ENCODE data around the gene ASPM.

DNA sequence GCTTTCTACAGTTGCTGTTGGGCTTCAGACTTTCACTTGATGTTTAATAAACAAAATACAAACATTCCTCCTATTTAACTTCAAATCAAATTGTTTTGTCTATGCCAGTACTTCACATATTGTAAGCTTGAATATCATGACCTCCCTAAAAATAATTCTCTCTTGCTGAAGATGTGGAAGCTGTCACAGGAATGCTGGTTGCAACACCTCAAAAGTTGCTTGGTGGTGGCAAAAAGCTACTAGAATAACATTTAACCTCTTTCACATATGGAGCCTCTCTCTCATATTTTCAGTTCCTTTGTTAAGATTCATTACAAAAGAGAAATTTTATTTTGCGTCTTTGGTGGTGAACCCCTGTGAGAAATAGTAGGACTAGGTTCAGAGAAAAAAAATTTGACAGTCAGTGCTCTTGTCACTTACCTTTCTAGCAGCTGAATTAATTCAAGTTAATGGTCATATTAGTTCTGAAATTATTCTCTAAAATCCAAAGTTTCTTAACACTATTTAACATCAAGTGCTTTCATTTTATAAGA is 53.9 kb downstream of the ASPM start:
- TF ChIP-seq, protein P1, sequence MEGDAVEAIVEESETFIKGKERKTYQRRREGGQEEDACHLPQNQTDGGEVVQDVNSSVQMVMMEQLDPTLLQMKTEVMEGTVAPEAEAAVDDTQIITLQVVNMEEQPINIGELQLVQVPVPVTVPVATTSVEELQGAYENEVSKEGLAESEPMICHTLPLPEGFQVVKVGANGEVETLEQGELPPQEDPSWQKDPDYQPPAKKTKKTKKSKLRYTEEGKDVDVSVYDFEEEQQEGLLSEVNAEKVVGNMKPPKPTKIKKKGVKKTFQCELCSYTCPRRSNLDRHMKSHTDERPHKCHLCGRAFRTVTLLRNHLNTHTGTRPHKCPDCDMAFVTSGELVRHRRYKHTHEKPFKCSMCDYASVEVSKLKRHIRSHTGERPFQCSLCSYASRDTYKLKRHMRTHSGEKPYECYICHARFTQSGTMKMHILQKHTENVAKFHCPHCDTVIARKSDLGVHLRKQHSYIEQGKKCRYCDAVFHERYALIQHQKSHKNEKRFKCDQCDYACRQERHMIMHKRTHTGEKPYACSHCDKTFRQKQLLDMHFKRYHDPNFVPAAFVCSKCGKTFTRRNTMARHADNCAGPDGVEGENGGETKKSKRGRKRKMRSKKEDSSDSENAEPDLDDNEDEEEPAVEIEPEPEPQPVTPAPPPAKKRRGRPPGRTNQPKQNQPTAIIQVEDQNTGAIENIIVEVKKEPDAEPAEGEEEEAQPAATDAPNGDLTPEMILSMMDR (conservative IDR thresholded peaks at IDR 0.05): no peak
- no peak for TF ChIP-seq EZH2 (IDR thresholded peaks at IDR 0.05; ENCODE audit: low read depth)
